Trophoblast cell (in vitro differentiated cells and primary cell): ENCODE results near the gene NT5C2.
A peak's percentile ranks its signal among the peaks of the same experiment; 100 is the strongest.
"Not testable (repeated sequence)": the region's sequence is repeated elsewhere in the genome, so short reads cannot be mapped to it uniquely, and the experiment has no call there.

ENCODE experiments used
- DNase-seq, 2 donors: peaks; one replicate each; pipeline ENCODE4 v3.0.0-alpha.2; 2016
- H2AFZ ChIP-seq: 2 replicates; pipeline ENCODE4 v1.6.1; 2013; ENCODE audit warnings: low read length, moderate library complexity, mild to moderate bottlenecking; ENCODE audit not compliant: insufficient read depth, poor library complexity
- H2AK5ac ChIP-seq: 2 replicates; pipeline ENCODE4 v1.6.1; 2013; ENCODE audit warnings: mild to moderate bottlenecking, low read length
- H2BK120ac ChIP-seq: 2 replicates; pipeline ENCODE4 v1.6.1; 2013; ENCODE audit warnings: low read length, mild to moderate bottlenecking, moderate library complexity; ENCODE audit not compliant: insufficient read depth, poor library complexity
- H2BK12ac ChIP-seq: 2 replicates; pipeline ENCODE4 v1.6.1; 2013; ENCODE audit warnings: mild to moderate bottlenecking, low read length, moderate library complexity
- H2BK5ac ChIP-seq: 2 replicates; pipeline ENCODE4 v1.6.1; 2013; ENCODE audit warnings: low read length, low read depth, moderate library complexity, mild to moderate bottlenecking; ENCODE audit not compliant: poor library complexity
- H3K14ac ChIP-seq: 2 replicates; pipeline ENCODE4 v1.6.1; 2013; ENCODE audit warnings: mild to moderate bottlenecking, low read length
- H3K18ac ChIP-seq: 2 replicates; pipeline ENCODE4 v1.6.1; 2013; ENCODE audit warnings: mild to moderate bottlenecking, low read length
- H3K23ac ChIP-seq: 2 replicates; pipeline ENCODE4 v1.6.1; 2013; ENCODE audit warnings: low read length
- H3K27ac ChIP-seq: 2 replicates; pipeline ENCODE4 v1.5.1; 2013; ENCODE audit warnings: low read depth, mild to moderate bottlenecking, inconsistent platforms, low read length, moderate library complexity
- H3K27me3 ChIP-seq: 2 replicates; pipeline ENCODE4 v1.6.1; 2013; ENCODE audit warnings: inconsistent platforms, mild to moderate bottlenecking, low read length, moderate library complexity; ENCODE audit not compliant: insufficient read depth
- H3K36me3 ChIP-seq, 2 experiments: 1 replicate in 1 of 2; 2 replicates in 1 of 2; pipeline ENCODE4 v1.6.1; 2013; ENCODE audit warnings: low read length in 2 of 2, mild to moderate bottlenecking in 2 of 2, moderate library complexity in 1 of 2; ENCODE audit not compliant: insufficient read depth in 2 of 2, control insufficient read depth in 1 of 2
- H3K4ac ChIP-seq: 2 replicates; pipeline ENCODE4 v1.6.1; 2013; ENCODE audit warnings: low read depth, mild to moderate bottlenecking, low read length, moderate library complexity
- H3K4me1 ChIP-seq, 2 experiments: 1 replicate in 1 of 2; 2 replicates in 1 of 2; pipeline ENCODE4 v1.6.1; 2013; ENCODE audit warnings: low read length in 2 of 2, mild to moderate bottlenecking in 2 of 2, moderate library complexity in 1 of 2; ENCODE audit not compliant: insufficient read depth in 2 of 2, control insufficient read depth in 1 of 2
- H3K4me2 ChIP-seq: 2 replicates; pipeline ENCODE4 v1.6.1; 2013; ENCODE audit warnings: inconsistent platforms, mild to moderate bottlenecking, low read length, moderate library complexity
- H3K4me3 ChIP-seq: 2 replicates; pipeline ENCODE4 v1.5.1; 2013; ENCODE audit warnings: mild to moderate bottlenecking, low read depth, low read length, inconsistent platforms
- H3K79me1 ChIP-seq: one replicate; pipeline ENCODE4 v1.6.1; 2013; ENCODE audit warnings: low read length
- H3K79me2 ChIP-seq: 2 replicates; pipeline ENCODE4 v1.6.1; 2013; ENCODE audit warnings: low read length, mild to moderate bottlenecking; ENCODE audit not compliant: control insufficient read depth, insufficient read depth, poor library complexity
- H3K9ac ChIP-seq: 2 replicates; pipeline ENCODE4 v1.6.1; 2013; ENCODE audit warnings: mild to moderate bottlenecking, low read length
- H3K9me3 ChIP-seq: 2 replicates; pipeline ENCODE4 v1.6.1; 2013; ENCODE audit warnings: low read depth, mild to moderate bottlenecking, control low read depth, inconsistent platforms, low read length; ENCODE audit not compliant: insufficient read depth
- H4K12ac ChIP-seq: 2 replicates; pipeline ENCODE4 v1.6.1; 2013; ENCODE audit warnings: low read depth, mild to moderate bottlenecking, low read length, moderate library complexity
- H4K8ac ChIP-seq: 2 replicates; pipeline ENCODE4 v1.6.1; 2013; ENCODE audit warnings: low read depth, mild to moderate bottlenecking, low read length, moderate library complexity
- H4K91ac ChIP-seq: one replicate; pipeline ENCODE4 v1.6.1; 2013; ENCODE audit warnings: low read depth, mild to moderate bottlenecking, low read length, moderate library complexity
- WGBS: extraction: QIAGEN DNeasy Blood & Tissue Kit; methylation state at CpG from one replicate; pipeline ENCODE4 v1.1.7; 2013; ENCODE audit warnings: missing lambda C conversion rate; ENCODE audit not compliant: insufficient read length, insufficient coverage; ENCODE audit errors: extremely low coverage; 5-methylcytosine and 5-hydroxymethylcytosine counted together

NT5C2 gene

GRCh38 chr10:103067099-103067477 lies 126.0 kb downstream of the NT5C2 start:
- H3K36me3 ChIP-seq, H3K9ac ChIP-seq, H3K14ac ChIP-seq, H3K4me1 ChIP-seq, H3K27ac ChIP-seq, H2BK120ac ChIP-seq, H3K27me3 ChIP-seq, H3K79me1 ChIP-seq, H3K4me3 ChIP-seq, H4K91ac ChIP-seq, H3K18ac ChIP-seq, H4K12ac ChIP-seq, H3K9me3 ChIP-seq, H3K79me2 ChIP-seq, H2BK12ac ChIP-seq, H2BK5ac ChIP-seq, H4K8ac ChIP-seq, H3K23ac ChIP-seq, DNase-seq, H2AFZ ChIP-seq, H3K4ac ChIP-seq, H2AK5ac ChIP-seq, H3K4me2 ChIP-seq: not testable (repeated sequence)
- no CpG with 5 or more reads among the region's 4 CpGs for WGBS

GRCh38 chr10:103066141-103067098 lies 126.7 kb downstream of the NT5C2 start:
- no peak overlapping the region for H3K4ac ChIP-seq
- WGBS = no CpG with 5 or more reads among the region's 16 CpGs

GRCh38 chr10:103064956-103065355 lies 128.1 kb downstream of the NT5C2 start:
- no peak overlapping the region for H3K4me3 ChIP-seq
- H2BK5ac ChIP-seq = no peak overlapping the region
- no peak overlapping the region for H2AFZ ChIP-seq
- H3K14ac ChIP-seq = no peak overlapping the region
- no peak for DNase-seq
- no peak overlapping the region for H3K23ac ChIP-seq
- H4K8ac ChIP-seq = no peak overlapping the region
- no peaks in the 10 kb centered on the region for H3K36me3 ChIP-seq
- H3K27me3 ChIP-seq = no peaks in the 10 kb centered on the region
- H2BK120ac ChIP-seq = no peak overlapping the region
- no peak overlapping the region for H2AK5ac ChIP-seq
- no peak overlapping the region for H4K91ac ChIP-seq
- H3K4ac ChIP-seq = no peak overlapping the region
- H3K27ac ChIP-seq = no peak overlapping the region
- no peaks in the 10 kb centered on the region for H3K79me1 ChIP-seq
- no CpG with 5 or more reads among the region's 4 CpGs for WGBS
- H3K4me2 ChIP-seq = no peak overlapping the region
- H3K79me2 ChIP-seq = no peaks in the 10 kb centered on the region
- H4K12ac ChIP-seq = no peak overlapping the region
- no peaks in the 10 kb centered on the region for H3K9me3 ChIP-seq
- no peak overlapping the region for H3K9ac ChIP-seq
- no peak overlapping the region for H2BK12ac ChIP-seq
- no peak overlapping the region for H3K18ac ChIP-seq
- H3K4me1 ChIP-seq = peaks cover 0 to 3% of the 10 kb centered on the region in 2 experiments

More at GRCh38 chr10:103066141-103067098, 126.7 kb downstream of the NT5C2 start:
- no peak overlapping the region for H3K4me3 ChIP-seq
- no peak for DNase-seq
- H3K27ac ChIP-seq = no peak overlapping the region
- no peak overlapping the region for H3K4me2 ChIP-seq
- peaks cover 0 to 3% of the 10 kb centered on the region in 2 experiments for H3K4me1 ChIP-seq
- no peaks in the 10 kb centered on the region for H3K79me1 ChIP-seq
- no peak overlapping the region for H4K8ac ChIP-seq
- H2AK5ac ChIP-seq = no peak overlapping the region
- no peaks in the 10 kb centered on the region for H3K27me3 ChIP-seq
- no peak overlapping the region for H3K18ac ChIP-seq
- H2AFZ ChIP-seq = no peak overlapping the region
- H3K79me2 ChIP-seq = no peaks in the 10 kb centered on the region
- no peak overlapping the region for H2BK12ac ChIP-seq
- no peak overlapping the region for H4K91ac ChIP-seq
- no peak overlapping the region for H3K14ac ChIP-seq
- H3K23ac ChIP-seq = no peak overlapping the region
- no peaks in the 10 kb centered on the region for H3K9me3 ChIP-seq
- H4K12ac ChIP-seq = no peak overlapping the region
- no peak overlapping the region for H3K9ac ChIP-seq
- no peak overlapping the region for H2BK120ac ChIP-seq
- no peaks in the 10 kb centered on the region for H3K36me3 ChIP-seq
- no peak overlapping the region for H2BK5ac ChIP-seq

- Histone ChIP-seq H3K23ac (no peak overlapping the region), H4K12ac (no peak overlapping the region), H2AFZ (no peak overlapping the region), H3K9me3 (no peaks in the 10 kb centered on the region), H3K36me3 (no peaks in the 10 kb centered on the region), H3K14ac (no peak overlapping the region), H3K4me3 (no peak overlapping the region), H3K27me3 (no peaks in the 10 kb centered on the region), H3K4me1 (no peaks in the 10 kb centered on the region), H4K91ac (no peak overlapping the region), H2BK5ac (no peak overlapping the region), H3K9ac (peak overlapping the region; percentile 20), H3K79me1 (no peaks in the 10 kb centered on the region), H3K79me2 (no peaks in the 10 kb centered on the region), H2AK5ac (no peak overlapping the region), H3K4ac (no peak overlapping the region), H4K8ac (no peak overlapping the region), H2BK120ac (no peak overlapping the region), H3K4me2 (no peak overlapping the region), H2BK12ac (no peak overlapping the region), H3K18ac (no peak overlapping the region), H3K27ac (no peak overlapping the region)
- no peak for DNase-seq
- no CpG with 5 or more reads among the region's 15 CpGs for WGBS
These were observed 130.1 kb downstream of the NT5C2 start for GRCh38 chr10:103062854-103063590.
